Measurements from ENCODE around the gene HOXD4. TPM values are rescaled to one million over a fixed set of nuclear protein-coding genes. Genes with fewer than 3 reads are reported as not detected.

Gene HOXD4
- total and polyA plus RNA-seq, 11 donors: 0.10 to 0.96 (median 0.41) TPM; not detected in 2

GRCh38 chr2:176130957-176131847 lies 20.1 kb upstream of the HOXD4 start:
- intact Hi-C loops (cut with DNase I): loop anchor here in 2 of 10 donors (5.0 to 10.0 kb wide), 2 partner anchors 681 to 684 kb away; no protein-coding TSS in a partner anchor

GRCh38 chr2:176131848-176132158 lies 19.5 kb upstream of the HOXD4 start:
- Histone ChIP-seq H3K36me3 (no peaks in the 10 kb centered on the region), H3K9me3 (no peaks in the 10 kb centered on the region), H3K27ac (peak overlapping the region in 3 of 12 donors; percentile 7 to 82 (median 41)), H3K4me1 (peaks cover 0 to 40% (median 10%) of the 10 kb centered on the region in 12 donors), H3K27me3 (peaks cover 74 to 99% (median 93%) of the 10 kb centered on the region in 9 donors), H3K4me3 (peak overlapping the region in 9 of 12 donors; percentile 8 to 61 (median 28))
- TF ChIP-seq CTCF (IDR thresholded peaks at IDR 0.05) (no peak), POLR2A (IDR thresholded peaks at IDR 0.05) (no peak)
- intact Hi-C loops (cut with DNase I): loop anchor here in 2 of 10 donors (5.0 to 10.0 kb wide), 2 partner anchors 680 to 683 kb away; no protein-coding TSS in a partner anchor
- no peak for ATAC-seq
- WGBS, 4 donors: 18 to 26% (median 21%) methylated on average over 4 of the region's 4 CpGs
- DNase-seq: no peak

More at GRCh38 chr2:176130957-176131847, 20.1 kb upstream of the HOXD4 start:
- DNase-seq (no peak), ATAC-seq (no peak)
- Histone ChIP-seq H3K27me3 (peaks cover 71 to 99% (median 93%) of the 10 kb centered on the region in 9 donors), H3K9me3 (no peaks in the 10 kb centered on the region), H3K27ac (peak overlapping the region in 8 of 12 donors; percentile 25 to 86 (median 72)), H3K36me3 (no peaks in the 10 kb centered on the region), H3K4me1 (peaks cover 0 to 34% (median 9%) of the 10 kb centered on the region in 12 donors), H3K4me3 (peak overlapping the region; percentile 15 to 61 (median 47))
- WGBS, 4 donors: 10 to 13% (median 12%) methylated on average over 15 of the region's 15 CpGs
- TF ChIP-seq CTCF (IDR thresholded peaks at IDR 0.05) (no peak), POLR2A (IDR thresholded peaks at IDR 0.05) (no peak)

GRCh38 chr2:176132205-176133171 lies 18.9 kb upstream of the HOXD4 start:
- Histone ChIP-seq H3K27me3 (peaks cover 76 to 99% (median 94%) of the 10 kb centered on the region in 9 donors), H3K27ac (peak overlapping the region in 3 of 12 donors; percentile 7 to 41 (median 18)), H3K36me3 (no peaks in the 10 kb centered on the region), H3K4me1 (peaks cover 0 to 42% (median 10%) of the 10 kb centered on the region in 12 donors), H3K9me3 (no peaks in the 10 kb centered on the region), H3K4me3 (peak overlapping the region in 10 of 12 donors; percentile 8 to 61 (median 26))
- WGBS, 4 donors: 9 to 23% (median 17%) methylated on average over 33 of the region's 33 CpGs
- TF ChIP-seq CTCF (IDR thresholded peaks at IDR 0.05) (no peak), POLR2A (IDR thresholded peaks at IDR 0.05) (no peak)
- ATAC-seq: no peak
- intact Hi-C loops (cut with DNase I): loop anchor here in 2 of 10 donors (5.0 to 10.0 kb wide), 2 partner anchors 680 to 682 kb away; no protein-coding TSS in a partner anchor
- DNase-seq: no peak

Measured in heart left ventricle (tissue), 16 donors.